ENCODE results near the gene ENPP7.

GRCh38 chr17:79730437-79730768, 340 bp upstream of the ENPP7 start:
- TF ChIP-seq POLR2AphosphoS5 (IDR thresholded peaks at IDR 0.05; ENCODE audit: low read depth, low read length): no peak
- TF ChIP-seq, protein P1, sequence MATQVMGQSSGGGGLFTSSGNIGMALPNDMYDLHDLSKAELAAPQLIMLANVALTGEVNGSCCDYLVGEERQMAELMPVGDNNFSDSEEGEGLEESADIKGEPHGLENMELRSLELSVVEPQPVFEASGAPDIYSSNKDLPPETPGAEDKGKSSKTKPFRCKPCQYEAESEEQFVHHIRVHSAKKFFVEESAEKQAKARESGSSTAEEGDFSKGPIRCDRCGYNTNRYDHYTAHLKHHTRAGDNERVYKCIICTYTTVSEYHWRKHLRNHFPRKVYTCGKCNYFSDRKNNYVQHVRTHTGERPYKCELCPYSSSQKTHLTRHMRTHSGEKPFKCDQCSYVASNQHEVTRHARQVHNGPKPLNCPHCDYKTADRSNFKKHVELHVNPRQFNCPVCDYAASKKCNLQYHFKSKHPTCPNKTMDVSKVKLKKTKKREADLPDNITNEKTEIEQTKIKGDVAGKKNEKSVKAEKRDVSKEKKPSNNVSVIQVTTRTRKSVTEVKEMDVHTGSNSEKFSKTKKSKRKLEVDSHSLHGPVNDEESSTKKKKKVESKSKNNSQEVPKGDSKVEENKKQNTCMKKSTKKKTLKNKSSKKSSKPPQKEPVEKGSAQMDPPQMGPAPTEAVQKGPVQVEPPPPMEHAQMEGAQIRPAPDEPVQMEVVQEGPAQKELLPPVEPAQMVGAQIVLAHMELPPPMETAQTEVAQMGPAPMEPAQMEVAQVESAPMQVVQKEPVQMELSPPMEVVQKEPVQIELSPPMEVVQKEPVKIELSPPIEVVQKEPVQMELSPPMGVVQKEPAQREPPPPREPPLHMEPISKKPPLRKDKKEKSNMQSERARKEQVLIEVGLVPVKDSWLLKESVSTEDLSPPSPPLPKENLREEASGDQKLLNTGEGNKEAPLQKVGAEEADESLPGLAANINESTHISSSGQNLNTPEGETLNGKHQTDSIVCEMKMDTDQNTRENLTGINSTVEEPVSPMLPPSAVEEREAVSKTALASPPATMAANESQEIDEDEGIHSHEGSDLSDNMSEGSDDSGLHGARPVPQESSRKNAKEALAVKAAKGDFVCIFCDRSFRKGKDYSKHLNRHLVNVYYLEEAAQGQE (IDR thresholded peaks at IDR 0.05; ENCODE audit: insufficient read depth in 1 of 2, low read depth in 2 of 2, low read length in 2 of 2): no peak
- no peak for TF ChIP-seq SIN3A (IDR thresholded peaks at IDR 0.05; ENCODE audit: borderline replicate concordance, insufficient read depth, low read length)
- no peak for TF ChIP-seq TAF1 (IDR thresholded peaks at IDR 0.05; ENCODE audit: borderline replicate concordance, insufficient read depth, low read length)
- TF ChIP-seq FOXP2 (optimal IDR thresholded peaks at IDR 0.05; ENCODE audit: borderline replicate concordance, extremely low read depth, extremely low read length, insufficient read depth): no peak
